WTC11 (cell line): ENCODE measurements around the gene GRK2. TPM values are rescaled to one million over a fixed set of nuclear protein-coding genes. Genes with fewer than 3 reads are reported as not detected.
A peak's percentile ranks its signal among the peaks of the same experiment; 100 is the strongest.

ENCODE experiments used
- ATAC-seq: fragments of 200-7000 bp; cut with Tn5 transposase; 2 replicates; pipeline ENCODE4 v1.10.0; 2021; ENCODE audit warnings: mild to moderate bottlenecking, moderate library complexity
- Bru-seq: library from RNA; stranded (reverse); fragments of 400-500 nt; gene quantifications from one replicate; lab custom pipeline; 2021; lab: Mats Ljungman, UMichigan
- CTCF ChIA-PET: fragments of 300-600 bp; sonication (Branson Sonifier 250); formaldehyde crosslinking; loops from one replicate; lab custom pipeline; 2021; ENCODE audit warnings: antibody characterized with exemption; lab: Charles Lee
- POLR2A ChIA-PET: fragments of 350-600 bp; sonication (Branson Sonifier 250); formaldehyde crosslinking; loops from one replicate; lab custom pipeline; 2021; ENCODE audit warnings: antibody characterized with exemption; lab: Charles Lee
- DNase-seq: peaks from one replicate; pipeline ENCODE4 v3.0.0; 2021; ENCODE audit warnings: low spot score
- H3K27ac Mint-ChIP-seq: 2 replicates; pipeline ENCODE4 v1.8.0; 2021; ENCODE audit warnings: mixed read lengths
- H3K27me3 Mint-ChIP-seq: 2 replicates; pipeline ENCODE4 v1.8.0; 2021; ENCODE audit warnings: low read depth, mild to moderate bottlenecking, moderate library complexity, mixed read lengths
- H3K36me3 Mint-ChIP-seq: 2 replicates; pipeline ENCODE4 v1.8.0; 2021; ENCODE audit warnings: mixed read lengths
- H3K4me1 Mint-ChIP-seq: 2 replicates; pipeline ENCODE4 v1.8.0; 2022; ENCODE audit warnings: mixed read lengths
- H3K4me3 Mint-ChIP-seq: 2 replicates; pipeline ENCODE4 v1.8.0; 2021; ENCODE audit warnings: mild to moderate bottlenecking, moderate library complexity, mixed read lengths
- H3K9me3 Mint-ChIP-seq: 2 replicates; pipeline ENCODE4 v1.8.0; 2021; ENCODE audit warnings: mixed read lengths
- AFF4 ChIP-seq: sonication (generic); formaldehyde crosslinking; IDR thresholded peaks from 2 replicates; pipeline ENCODE4 v1.8.1; 2023; ENCODE audit warnings: mild to moderate bottlenecking, missing genetic modification reagents, borderline replicate concordance
- CBFB ChIP-seq: sonication (generic); formaldehyde crosslinking; IDR thresholded peaks from 2 replicates; pipeline ENCODE4 v1.8.1; 2022; ENCODE audit warnings: mild to moderate bottlenecking, low read depth, missing genetic modification reagents
- FOXJ3 ChIP-seq: sonication (generic); formaldehyde crosslinking; IDR thresholded peaks from 2 replicates; pipeline ENCODE4 v1.9.0; 2021; ENCODE audit warnings: missing genetic modification reagents, mild to moderate bottlenecking, borderline replicate concordance
- HMGA2 ChIP-seq: fragments of 250-450 bp; sonication (Bioruptor Pico); IDR thresholded peaks from 2 replicates; pipeline ENCODE4 v1.4.0; 2021; ENCODE audit warnings: mild to moderate bottlenecking, moderate library complexity
- JAZF1 ChIP-seq: fragments of 250-450 bp; sonication (Bioruptor Pico); IDR thresholded peaks from 2 replicates; pipeline ENCODE4 v1.9.0; 2021; ENCODE audit warnings: moderate library complexity, mild to moderate bottlenecking, inconsistent platforms
- JUN ChIP-seq: sonication (generic); formaldehyde crosslinking; IDR thresholded peaks from 2 replicates; pipeline ENCODE4 v1.8.0; 2023; ENCODE audit warnings: mild to moderate bottlenecking, missing genetic modification reagents
- MLX ChIP-seq: sonication (generic); formaldehyde crosslinking; IDR thresholded peaks from 2 replicates; pipeline ENCODE4 v1.8.1; 2023; ENCODE audit warnings: mild to moderate bottlenecking, missing genetic modification reagents, moderate library complexity
- NR1H2 ChIP-seq: sonication (generic); formaldehyde crosslinking; IDR thresholded peaks from 2 replicates; pipeline ENCODE4 v1.9.0; 2021; ENCODE audit warnings: mild to moderate bottlenecking, moderate library complexity, missing genetic modification reagents
- PRRX2 ChIP-seq: fragments of 250-450 bp; sonication (Bioruptor Pico); IDR thresholded peaks from 2 replicates; pipeline ENCODE4 v1.8.0; 2021; ENCODE audit warnings: mild to moderate bottlenecking
- RELA ChIP-seq: sonication (generic); formaldehyde crosslinking; IDR thresholded peaks from 2 replicates; pipeline ENCODE4 v1.8.1; 2022; ENCODE audit warnings: missing genetic modification reagents, mild to moderate bottlenecking, borderline replicate concordance
- ZNF263 ChIP-seq: sonication (generic); formaldehyde crosslinking; IDR thresholded peaks from 2 replicates; pipeline ENCODE4 v1.8.1; 2022; ENCODE audit warnings: low read depth, mild to moderate bottlenecking, moderate library complexity, missing genetic modification reagents
- ZNF281 ChIP-seq: sonication (generic); formaldehyde crosslinking; IDR thresholded peaks from 2 replicates; pipeline ENCODE4 v1.8.0; 2023; ENCODE audit warnings: mild to moderate bottlenecking, missing genetic modification reagents
- ZNF317 ChIP-seq: sonication (generic); formaldehyde crosslinking; IDR thresholded peaks from 2 replicates; pipeline ENCODE4 v1.8.1; 2023; ENCODE audit warnings: low read depth, mild to moderate bottlenecking, moderate library complexity, missing genetic modification reagents, borderline replicate concordance
- ZNF512 ChIP-seq: sonication (generic); formaldehyde crosslinking; IDR thresholded peaks from 2 replicates; pipeline ENCODE4 v1.8.1; 2022; ENCODE audit warnings: missing genetic modification reagents, borderline replicate concordance
- long read RNA-seq, 3 experiments: library from RNA in 1 of 3; library from capped mRNA in 1 of 3; library from polyadenylated mRNA in 1 of 3; unstranded in 2 of 3; stranded (forward) in 1 of 3; transcript quantifications; one replicate each; pipeline ENCODE4 v2.0.0, GENCODE V29; 2021
- total RNA-seq: library from RNA; stranded (reverse); gene quantifications from 3 replicates; pipeline ENCODE4 v1.2.3, GENCODE V29; 2021
- TF ChIP-seq, protein P1 (sequence below): sonication (generic); formaldehyde crosslinking; IDR thresholded peaks from 2 replicates; pipeline ENCODE4 v1.8.0; 2022; ENCODE audit warnings: mild to moderate bottlenecking, missing genetic modification reagents
- TF ChIP-seq, protein P2 (sequence below): fragments of 200-600 bp; IDR thresholded peaks from 2 replicates; pipeline ENCODE4 v1.8.0; 2022; ENCODE audit warnings: antibody characterized with exemption
- TF ChIP-seq, protein P3 (sequence below): sonication (generic); formaldehyde crosslinking; IDR thresholded peaks from 2 replicates; pipeline ENCODE4 v1.8.0; 2022; ENCODE audit warnings: missing genetic modification reagents

Gene GRK2
- 59.4 to 68.1 TPM (median 61.4 TPM) in 3 replicates for total RNA-seq
- Bru-seq, nascent RNA = percentile 62 among the genes with signal in this experiment
- long read RNA-seq, experiment 1, transcript GRK2-201 (21 exons, 3,466 nt) = major isoform, 395 of 567 reads
- long read RNA-seq, experiment 1, partial matches to known transcripts = 47 of 567 reads
- long read RNA-seq, experiment 1, other reads (novel, unspliced or antisense) = 125 of 567 reads
- long read RNA-seq, experiment 2, transcript GRK2-201 (21 exons, 3,466 nt) = major isoform, 21 of 92 reads
- long read RNA-seq, experiment 2, partial matches to known transcripts = 54 of 92 reads
- long read RNA-seq, experiment 2, other reads (novel, unspliced or antisense) = 16 of 92 reads
- long read RNA-seq, experiment 3, partial matches to known transcripts = 1 of 2 reads
- long read RNA-seq, experiment 3, other reads (novel, unspliced or antisense) = 0 of 2 reads

- no peaks in the 10 kb centered on the region for H3K36me3 Mint-ChIP-seq
- peaks cover 25% of the 10 kb centered on the region for H3K27me3 Mint-ChIP-seq
- CTCF ChIA-PET = interaction anchor here (0.6 to 2.2 kb wide), 10 partner anchors 8 to 116 kb away, joined by 3 to 25 read pairs (median 4); partner anchors contain the start of genes ANKRD13D, POLD4 and SSH3
- DNase-seq (no peak), ATAC-seq (peak; percentile 2)
- H3K4me1 Mint-ChIP-seq = peaks cover 55% of the 10 kb centered on the region
- peak within 1 kb of the TSS; percentile 80 for H3K27ac Mint-ChIP-seq
- no peak for TF ChIP-seq ZNF317 (CRISPR knock-in tag)
- TF ChIP-seq, protein P1, sequence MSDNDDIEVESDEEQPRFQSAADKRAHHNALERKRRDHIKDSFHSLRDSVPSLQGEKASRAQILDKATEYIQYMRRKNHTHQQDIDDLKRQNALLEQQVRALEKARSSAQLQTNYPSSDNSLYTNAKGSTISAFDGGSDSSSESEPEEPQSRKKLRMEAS (CRISPR knock-in tag) = no peak
- TF ChIP-seq CBFB (CRISPR knock-in tag) = no peak
- no peak for TF ChIP-seq RELA (CRISPR knock-in tag)
- no peak for TF ChIP-seq PRRX2 (CRISPR knock-in tag)
- no peak for TF ChIP-seq JUN (CRISPR knock-in tag)
- TF ChIP-seq HMGA2 (CRISPR knock-in tag) = no peak
- no peak for TF ChIP-seq ZNF263 (CRISPR knock-in tag)
- TF ChIP-seq, protein P2, sequence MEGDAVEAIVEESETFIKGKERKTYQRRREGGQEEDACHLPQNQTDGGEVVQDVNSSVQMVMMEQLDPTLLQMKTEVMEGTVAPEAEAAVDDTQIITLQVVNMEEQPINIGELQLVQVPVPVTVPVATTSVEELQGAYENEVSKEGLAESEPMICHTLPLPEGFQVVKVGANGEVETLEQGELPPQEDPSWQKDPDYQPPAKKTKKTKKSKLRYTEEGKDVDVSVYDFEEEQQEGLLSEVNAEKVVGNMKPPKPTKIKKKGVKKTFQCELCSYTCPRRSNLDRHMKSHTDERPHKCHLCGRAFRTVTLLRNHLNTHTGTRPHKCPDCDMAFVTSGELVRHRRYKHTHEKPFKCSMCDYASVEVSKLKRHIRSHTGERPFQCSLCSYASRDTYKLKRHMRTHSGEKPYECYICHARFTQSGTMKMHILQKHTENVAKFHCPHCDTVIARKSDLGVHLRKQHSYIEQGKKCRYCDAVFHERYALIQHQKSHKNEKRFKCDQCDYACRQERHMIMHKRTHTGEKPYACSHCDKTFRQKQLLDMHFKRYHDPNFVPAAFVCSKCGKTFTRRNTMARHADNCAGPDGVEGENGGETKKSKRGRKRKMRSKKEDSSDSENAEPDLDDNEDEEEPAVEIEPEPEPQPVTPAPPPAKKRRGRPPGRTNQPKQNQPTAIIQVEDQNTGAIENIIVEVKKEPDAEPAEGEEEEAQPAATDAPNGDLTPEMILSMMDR = no peak
- no peak for TF ChIP-seq NR1H2 (CRISPR knock-in tag)
- TF ChIP-seq, protein P3, sequence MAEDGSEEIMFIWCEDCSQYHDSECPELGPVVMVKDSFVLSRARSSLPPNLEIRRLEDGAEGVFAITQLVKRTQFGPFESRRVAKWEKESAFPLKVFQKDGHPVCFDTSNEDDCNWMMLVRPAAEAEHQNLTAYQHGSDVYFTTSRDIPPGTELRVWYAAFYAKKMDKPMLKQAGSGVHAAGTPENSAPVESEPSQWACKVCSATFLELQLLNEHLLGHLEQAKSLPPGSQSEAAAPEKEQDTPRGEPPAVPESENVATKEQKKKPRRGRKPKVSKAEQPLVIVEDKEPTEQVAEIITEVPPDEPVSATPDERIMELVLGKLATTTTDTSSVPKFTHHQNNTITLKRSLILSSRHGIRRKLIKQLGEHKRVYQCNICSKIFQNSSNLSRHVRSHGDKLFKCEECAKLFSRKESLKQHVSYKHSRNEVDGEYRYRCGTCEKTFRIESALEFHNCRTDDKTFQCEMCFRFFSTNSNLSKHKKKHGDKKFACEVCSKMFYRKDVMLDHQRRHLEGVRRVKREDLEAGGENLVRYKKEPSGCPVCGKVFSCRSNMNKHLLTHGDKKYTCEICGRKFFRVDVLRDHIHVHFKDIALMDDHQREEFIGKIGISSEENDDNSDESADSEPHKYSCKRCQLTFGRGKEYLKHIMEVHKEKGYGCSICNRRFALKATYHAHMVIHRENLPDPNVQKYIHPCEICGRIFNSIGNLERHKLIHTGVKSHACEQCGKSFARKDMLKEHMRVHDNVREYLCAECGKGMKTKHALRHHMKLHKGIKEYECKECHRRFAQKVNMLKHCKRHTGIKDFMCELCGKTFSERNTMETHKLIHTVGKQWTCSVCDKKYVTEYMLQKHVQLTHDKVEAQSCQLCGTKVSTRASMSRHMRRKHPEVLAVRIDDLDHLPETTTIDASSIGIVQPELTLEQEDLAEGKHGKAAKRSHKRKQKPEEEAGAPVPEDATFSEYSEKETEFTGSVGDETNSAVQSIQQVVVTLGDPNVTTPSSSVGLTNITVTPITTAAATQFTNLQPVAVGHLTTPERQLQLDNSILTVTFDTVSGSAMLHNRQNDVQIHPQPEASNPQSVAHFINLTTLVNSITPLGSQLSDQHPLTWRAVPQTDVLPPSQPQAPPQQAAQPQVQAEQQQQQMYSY (CRISPR knock-in tag) = no peak
- TF ChIP-seq, all 79 proteins: peak for 0
- Mint-ChIP-seq H3K4me3 (peak within 1 kb of the TSS; percentile 93), H3K9me3 (no peaks in the 10 kb centered on the region)
- POLR2A ChIA-PET = interaction anchor here (0.6 to 1.3 kb wide), 3 partner anchors 11 to 51 kb away, joined by 4 read pairs; no protein-coding TSS in a partner anchor
These were observed at the start of gene GRK2 for GRCh38 chr11:67266449-67267187. Gene GRK2, plus strand, starts transcription at chr11:67266473. Its CDS starts 227 bp downstream, at chr11:67266700.

- Mint-ChIP-seq H3K4me3 (no peak overlapping the region), H3K27ac (no peak overlapping the region), H3K9me3 (no peaks in the 10 kb centered on the region), H3K36me3 (peaks cover 75% of the 10 kb centered on the region), H3K27me3 (no peaks in the 10 kb centered on the region), H3K4me1 (no peaks in the 10 kb centered on the region)
- ChIA-PET POLR2A (no interaction called here), CTCF (no interaction called here)
- no peak for ATAC-seq
- no peak for DNase-seq
- TF ChIP-seq JAZF1 (CRISPR knock-in tag) (no peak), MLX (CRISPR knock-in tag) (no peak), ZNF281 (CRISPR knock-in tag) (no peak), AFF4 (CRISPR knock-in tag) (no peak), FOXJ3 (CRISPR knock-in tag) (no peak), ZNF512 (no peak)
These were observed 38.5 kb upstream of the GRK2 start for GRCh38 chr11:67227726-67228125.
